Measurements from ENCODE around the gene PEX6. TPM values are rescaled to one million over a fixed set of nuclear protein-coding genes. Genes with fewer than 3 reads are reported as not detected.

PEX6 gene
- total and polyA plus RNA-seq, 2 donors from 2014 or later, result 18.0 to 22.6 TPM

DNA sequence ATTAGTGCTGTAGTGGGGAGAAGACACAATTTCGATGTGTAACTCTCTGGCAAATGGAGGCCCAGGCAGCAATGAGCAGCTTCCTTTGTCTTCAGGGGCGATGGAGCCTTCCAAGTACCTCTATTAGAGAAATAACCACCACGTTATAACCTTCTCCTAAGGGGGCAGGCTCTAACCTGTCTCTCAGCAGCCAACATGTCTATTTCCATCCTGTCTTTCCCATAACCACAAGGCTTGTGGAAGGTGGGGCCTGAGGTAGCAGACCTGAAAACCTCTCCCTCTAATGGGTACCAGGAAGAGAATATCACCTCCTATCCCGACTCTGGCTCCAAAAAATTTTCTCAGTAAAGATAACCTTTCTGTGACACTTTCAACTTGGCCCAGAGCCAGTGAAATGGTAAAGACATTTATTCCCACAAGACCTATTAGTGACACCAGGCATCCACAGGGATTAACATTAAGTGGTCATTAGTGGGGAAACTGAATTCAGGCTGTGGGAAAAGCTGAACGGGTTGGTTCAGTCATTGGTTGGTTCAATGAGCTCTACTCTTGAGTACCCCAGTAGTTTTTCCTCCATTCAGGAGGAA is 4.0 kb downstream of the PEX6 start:
- Histone ChIP-seq H3K4me1 (ENCODE audit: control insufficient read depth in 2 of 3, insufficient read depth in 2 of 3, low read depth in 1 of 3, low read length in 3 of 3) (peaks cover 0 to 13% (median 6%) of the 10 kb centered on the region in 3 donors), H3K36me3 (ENCODE audit: control insufficient read depth in 2 of 3, insufficient read depth in 3 of 3, low read length in 3 of 3) (peaks cover 0 to 3% (median 0%) of the 10 kb centered on the region in 3 donors), H3K9ac (ENCODE audit: low read length in 3 of 3) (no peak overlapping the region), H3K27ac (ENCODE audit: low read depth in 2 of 2, low read length in 2 of 2) (no peak overlapping the region), H3K27me3 (ENCODE audit: control insufficient read depth, insufficient read depth, low read length) (no peaks in the 10 kb centered on the region), H3K9me3 (ENCODE audit: control insufficient read depth in 2 of 3, insufficient read depth in 1 of 3, low read length in 3 of 3) (no peaks in the 10 kb centered on the region), H3K4me3 (ENCODE audit: low read length in 3 of 3) (no peak overlapping the region)
- FAIRE-seq (no peak), DNase-seq (no peak)
- intact Hi-C loops (cut with DNase I), result no loop called here
- TF ChIP-seq, protein P1, sequence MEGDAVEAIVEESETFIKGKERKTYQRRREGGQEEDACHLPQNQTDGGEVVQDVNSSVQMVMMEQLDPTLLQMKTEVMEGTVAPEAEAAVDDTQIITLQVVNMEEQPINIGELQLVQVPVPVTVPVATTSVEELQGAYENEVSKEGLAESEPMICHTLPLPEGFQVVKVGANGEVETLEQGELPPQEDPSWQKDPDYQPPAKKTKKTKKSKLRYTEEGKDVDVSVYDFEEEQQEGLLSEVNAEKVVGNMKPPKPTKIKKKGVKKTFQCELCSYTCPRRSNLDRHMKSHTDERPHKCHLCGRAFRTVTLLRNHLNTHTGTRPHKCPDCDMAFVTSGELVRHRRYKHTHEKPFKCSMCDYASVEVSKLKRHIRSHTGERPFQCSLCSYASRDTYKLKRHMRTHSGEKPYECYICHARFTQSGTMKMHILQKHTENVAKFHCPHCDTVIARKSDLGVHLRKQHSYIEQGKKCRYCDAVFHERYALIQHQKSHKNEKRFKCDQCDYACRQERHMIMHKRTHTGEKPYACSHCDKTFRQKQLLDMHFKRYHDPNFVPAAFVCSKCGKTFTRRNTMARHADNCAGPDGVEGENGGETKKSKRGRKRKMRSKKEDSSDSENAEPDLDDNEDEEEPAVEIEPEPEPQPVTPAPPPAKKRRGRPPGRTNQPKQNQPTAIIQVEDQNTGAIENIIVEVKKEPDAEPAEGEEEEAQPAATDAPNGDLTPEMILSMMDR (IDR thresholded peaks at IDR 0.05; ENCODE audit: borderline replicate concordance, extremely low read depth, insufficient read depth), result no peak

DNA sequence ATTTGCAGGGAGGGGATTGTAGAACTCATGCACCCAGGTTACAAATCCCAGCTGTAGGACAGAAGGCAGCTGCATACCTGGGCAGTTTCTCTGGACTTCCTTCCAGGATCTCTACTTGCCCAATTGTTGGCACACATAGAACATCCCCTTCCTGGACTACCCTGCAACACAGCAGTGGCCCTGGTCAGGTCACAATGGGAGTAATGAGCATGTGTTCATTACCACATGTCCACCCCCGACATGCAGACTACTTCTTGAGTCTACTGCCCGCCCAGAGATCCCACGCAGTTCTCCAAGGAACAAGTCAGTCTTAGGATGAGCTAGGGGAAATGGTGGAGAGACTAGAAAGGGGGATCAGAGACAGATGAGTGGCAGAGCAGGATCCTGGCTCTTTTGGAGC is 5.1 kb downstream of the PEX6 start:
- H3K9me3 ChIP-seq (ENCODE audit: control insufficient read depth in 2 of 3, insufficient read depth in 1 of 3, low read length in 3 of 3), result no peaks in the 10 kb centered on the region
- peaks cover 0 to 4% (median 0%) of the 10 kb centered on the region in 3 donors for H3K4me1 ChIP-seq (ENCODE audit: control insufficient read depth in 2 of 3, insufficient read depth in 2 of 3, low read depth in 1 of 3, low read length in 3 of 3)
- H3K27me3 ChIP-seq (ENCODE audit: control insufficient read depth, insufficient read depth, low read length), result no peaks in the 10 kb centered on the region
- DNase-seq (no peak), FAIRE-seq (no peak)
- intact Hi-C loops (cut with DNase I), result no loop called here
- peaks cover 0 to 8% (median 3%) of the 10 kb centered on the region in 3 donors for H3K36me3 ChIP-seq (ENCODE audit: control insufficient read depth in 2 of 3, insufficient read depth in 3 of 3, low read length in 3 of 3)
- H3K4me3 ChIP-seq (ENCODE audit: low read length in 3 of 3), result no peak overlapping the region
- TF ChIP-seq, protein P1 (IDR thresholded peaks at IDR 0.05; ENCODE audit: borderline replicate concordance, extremely low read depth, insufficient read depth), result no peak
- no peak overlapping the region for H3K27ac ChIP-seq (ENCODE audit: low read depth in 2 of 2, low read length in 2 of 2)
- H3K9ac ChIP-seq (ENCODE audit: low read length in 3 of 3), result no peak overlapping the region

DNA sequence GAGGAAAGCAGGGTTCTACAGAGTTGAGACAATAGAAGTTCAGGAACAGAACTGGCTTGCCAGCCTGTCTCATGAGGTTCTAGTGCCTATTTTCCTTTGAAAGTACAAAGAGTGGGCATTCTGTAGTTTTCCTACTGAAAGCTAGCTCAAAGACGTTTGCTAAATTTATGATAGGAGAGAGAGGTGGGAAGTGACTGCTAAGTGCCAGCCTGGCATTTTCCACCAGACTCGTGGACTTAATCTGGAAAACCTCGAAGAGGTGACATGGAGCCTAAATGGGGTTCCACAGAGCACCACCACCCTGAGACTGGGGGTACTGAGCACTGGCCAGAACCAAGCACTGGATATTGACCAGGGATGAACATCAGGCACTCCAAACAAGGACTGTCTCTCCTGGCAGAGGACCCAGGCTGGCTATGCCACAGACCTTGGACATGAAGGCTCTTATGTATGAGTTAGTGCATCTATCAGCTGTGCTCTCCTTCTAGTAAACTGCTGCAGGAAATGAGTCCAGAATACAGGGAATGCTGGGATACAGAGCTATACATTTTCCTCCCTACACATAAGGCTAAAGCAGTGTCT is 7.1 kb downstream of the PEX6 start:
- FAIRE-seq (no peak), DNase-seq (no peak)
- peaks cover 0 to 8% (median 3%) of the 10 kb centered on the region in 3 donors for H3K36me3 ChIP-seq (ENCODE audit: control insufficient read depth in 2 of 3, insufficient read depth in 3 of 3, low read length in 3 of 3)
- no peak overlapping the region for H3K27ac ChIP-seq (ENCODE audit: low read depth in 2 of 2, low read length in 2 of 2)
- intact Hi-C loops (cut with DNase I), result no loop called here
- no peak overlapping the region for H3K9ac ChIP-seq (ENCODE audit: low read length in 3 of 3)
- H3K9me3 ChIP-seq (ENCODE audit: control insufficient read depth in 2 of 3, insufficient read depth in 1 of 3, low read length in 3 of 3), result no peaks in the 10 kb centered on the region
- H3K27me3 ChIP-seq (ENCODE audit: control insufficient read depth, insufficient read depth, low read length), result no peaks in the 10 kb centered on the region
- no peaks in the 10 kb centered on the region for H3K4me1 ChIP-seq (ENCODE audit: control insufficient read depth in 2 of 3, insufficient read depth in 2 of 3, low read depth in 1 of 3, low read length in 3 of 3)
- TF ChIP-seq, protein P1 (IDR thresholded peaks at IDR 0.05; ENCODE audit: borderline replicate concordance, extremely low read depth, insufficient read depth), result no peak
- no peak overlapping the region for H3K4me3 ChIP-seq (ENCODE audit: low read length in 3 of 3)
